RCC 7860 (cell line): ENCODE measurements around the gene ANAPC2.

Experiments used
- DNase-seq: peaks from one replicate; pipeline ENCODE4 v3.0.0-alpha.2; 2015; ENCODE audit warnings: low spot score
- FAIRE-seq: peaks from 2 replicates; lab custom pipeline; 2012; peaks lifted over from hg19 to GRCh38; lab: Jason Lieb, UNC

The ANAPC2 gene

DNA sequence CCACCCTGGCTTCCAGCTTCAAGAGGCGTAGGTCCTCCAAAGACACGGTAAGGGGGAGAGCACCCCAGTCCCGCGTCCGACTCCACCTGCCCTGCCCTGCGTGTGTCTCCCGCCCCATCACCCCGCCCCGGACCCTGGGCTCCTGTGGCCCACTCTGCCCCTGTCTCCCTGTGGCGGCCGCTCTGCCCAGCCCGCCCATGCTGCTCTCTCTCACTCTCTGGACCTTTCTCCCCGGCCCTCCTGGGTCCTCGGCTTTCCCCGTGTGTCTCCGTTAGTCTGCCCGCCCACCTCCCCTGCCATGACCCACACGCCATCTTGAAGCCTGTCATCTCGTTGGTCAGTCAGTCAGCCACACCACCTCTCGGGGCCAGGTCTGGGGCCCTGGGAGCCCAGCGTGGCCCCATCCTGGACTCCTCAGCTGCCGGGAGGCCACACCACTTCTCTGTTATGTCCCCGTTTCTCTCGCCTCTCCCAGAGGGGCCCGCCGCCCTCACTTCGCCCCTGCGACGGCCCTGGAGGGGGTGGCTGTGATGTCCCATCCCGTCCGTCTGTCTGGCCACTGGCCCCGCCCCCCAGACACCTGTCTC, 23.0 kb downstream of the ANAPC2 start:
- FAIRE-seq (no peak), DNase-seq (no peak)

DNA sequence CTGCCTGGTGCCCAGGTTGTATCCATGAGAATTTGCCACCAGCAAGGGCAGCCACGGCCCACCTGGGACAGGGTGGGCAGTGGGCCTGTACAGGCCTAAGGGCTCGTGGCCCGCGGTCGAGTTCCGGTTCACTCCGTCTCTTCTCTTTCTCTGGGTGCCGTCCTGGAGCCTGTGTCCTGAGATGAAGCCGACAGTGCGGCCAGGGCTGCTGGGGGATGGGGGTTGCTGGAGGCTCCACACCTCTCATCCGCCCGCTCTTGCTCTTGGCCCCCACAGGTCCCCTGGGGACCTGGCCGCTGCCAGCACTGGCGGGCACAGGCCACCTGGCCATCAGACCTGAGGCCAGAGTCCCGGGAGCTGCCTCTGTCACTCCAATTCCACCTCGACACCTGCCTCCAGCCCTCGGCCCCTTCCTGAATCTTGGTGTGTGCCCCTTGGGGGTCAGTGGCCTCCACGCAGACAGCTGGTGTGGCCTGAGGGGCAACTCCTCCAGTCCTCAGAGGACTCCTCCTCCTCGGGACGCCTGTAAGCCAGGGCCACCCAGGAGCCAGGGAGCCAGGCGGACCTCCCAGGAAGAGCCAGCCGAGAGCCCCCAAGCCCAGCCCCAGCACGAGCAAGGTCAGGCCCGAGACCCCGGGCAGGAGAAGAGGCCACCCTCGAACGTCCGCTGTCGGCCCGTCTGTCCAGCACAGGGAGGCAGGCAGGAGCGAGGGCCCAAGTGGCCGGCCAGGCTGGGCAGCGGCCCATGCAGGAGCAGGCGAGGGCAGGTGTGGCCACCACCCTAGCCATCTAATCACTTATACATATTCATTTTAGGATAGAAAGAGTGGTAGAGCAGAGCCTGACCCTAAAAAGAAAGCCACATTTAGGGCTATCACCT, 23.8 kb downstream of the ANAPC2 start:
- FAIRE-seq (no peak), DNase-seq (no peak)

DNA sequence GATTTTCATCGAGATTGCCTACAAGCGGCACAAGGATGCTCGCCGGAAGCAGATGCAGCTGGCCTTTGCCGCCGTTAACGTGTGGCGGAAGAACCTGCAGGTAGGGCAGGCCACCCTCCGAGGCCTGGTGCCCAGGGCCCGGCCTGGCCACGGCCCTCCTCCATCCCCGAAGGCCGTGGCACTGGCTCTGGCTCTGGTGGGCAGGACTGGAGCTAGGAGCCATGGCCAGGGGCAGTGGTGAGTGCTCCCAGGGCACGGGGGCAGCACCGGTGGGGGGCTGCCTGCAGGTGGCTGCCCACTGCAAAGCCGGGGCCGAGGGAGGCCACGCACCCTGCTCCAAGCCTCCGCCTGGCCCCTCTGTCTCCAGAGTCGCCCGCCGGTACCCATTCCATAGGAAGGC, 24.6 kb downstream of the ANAPC2 start:
- DNase-seq (no peak), FAIRE-seq (no peak)

DNA sequence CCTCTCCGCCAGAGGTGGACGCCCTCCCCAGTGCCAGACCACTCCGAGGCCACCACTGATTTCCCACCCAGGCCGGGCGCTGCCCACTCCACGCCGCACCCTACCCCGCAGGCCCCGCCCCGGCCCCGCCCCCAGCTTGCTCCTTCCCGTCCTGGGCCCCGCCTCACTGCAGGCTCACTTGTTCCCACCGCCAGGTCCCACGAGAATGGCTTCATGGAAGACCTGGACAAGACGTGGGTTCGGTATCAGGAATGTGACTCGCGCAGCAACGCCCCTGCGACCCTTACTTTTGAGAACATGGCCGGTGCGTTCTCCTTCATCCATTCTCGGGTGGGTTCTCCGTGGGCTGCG, 25.0 kb downstream of the ANAPC2 start:
- FAIRE-seq, result no peak
- no peak for DNase-seq

DNA sequence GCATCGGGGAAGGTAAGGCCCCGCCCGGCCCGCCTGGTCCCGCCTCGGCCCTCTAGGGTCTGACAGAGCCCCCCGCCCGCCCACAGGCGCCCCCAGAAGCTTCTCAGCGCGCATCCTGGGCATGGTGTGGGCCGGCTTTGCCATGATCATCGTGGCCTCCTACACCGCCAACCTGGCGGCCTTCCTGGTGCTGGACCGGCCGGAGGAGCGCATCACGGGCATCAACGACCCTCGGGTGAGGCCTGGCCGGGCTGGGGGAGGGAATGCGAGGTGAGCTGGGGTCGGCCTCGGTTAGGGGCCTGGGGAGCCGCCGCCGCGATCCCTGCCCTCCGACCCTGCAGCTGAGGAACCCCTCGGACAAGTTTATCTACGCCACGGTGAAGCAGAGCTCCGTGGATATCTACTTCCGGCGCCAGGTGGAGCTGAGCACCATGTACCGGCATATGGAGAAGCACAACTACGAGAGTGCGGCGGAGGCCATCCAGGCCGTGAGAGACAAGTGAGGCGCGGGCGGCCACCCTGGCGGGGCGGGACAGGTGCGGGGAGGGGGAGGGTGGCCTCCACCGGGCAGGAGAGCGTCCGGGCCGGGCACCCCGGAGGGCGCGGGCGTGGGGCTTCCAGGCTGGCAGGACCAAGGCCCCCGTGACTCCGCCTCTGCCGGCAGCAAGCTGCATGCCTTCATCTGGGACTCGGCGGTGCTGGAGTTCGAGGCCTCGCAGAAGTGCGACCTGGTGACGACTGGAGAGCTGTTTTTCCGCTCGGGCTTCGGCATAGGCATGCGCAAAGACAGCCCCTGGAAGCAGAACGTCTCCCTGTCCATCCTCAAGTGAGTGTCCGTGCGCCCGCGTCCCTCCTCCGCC, 25.6 kb downstream of the ANAPC2 start:
- DNase-seq (no peak), FAIRE-seq (no peak)

DNA sequence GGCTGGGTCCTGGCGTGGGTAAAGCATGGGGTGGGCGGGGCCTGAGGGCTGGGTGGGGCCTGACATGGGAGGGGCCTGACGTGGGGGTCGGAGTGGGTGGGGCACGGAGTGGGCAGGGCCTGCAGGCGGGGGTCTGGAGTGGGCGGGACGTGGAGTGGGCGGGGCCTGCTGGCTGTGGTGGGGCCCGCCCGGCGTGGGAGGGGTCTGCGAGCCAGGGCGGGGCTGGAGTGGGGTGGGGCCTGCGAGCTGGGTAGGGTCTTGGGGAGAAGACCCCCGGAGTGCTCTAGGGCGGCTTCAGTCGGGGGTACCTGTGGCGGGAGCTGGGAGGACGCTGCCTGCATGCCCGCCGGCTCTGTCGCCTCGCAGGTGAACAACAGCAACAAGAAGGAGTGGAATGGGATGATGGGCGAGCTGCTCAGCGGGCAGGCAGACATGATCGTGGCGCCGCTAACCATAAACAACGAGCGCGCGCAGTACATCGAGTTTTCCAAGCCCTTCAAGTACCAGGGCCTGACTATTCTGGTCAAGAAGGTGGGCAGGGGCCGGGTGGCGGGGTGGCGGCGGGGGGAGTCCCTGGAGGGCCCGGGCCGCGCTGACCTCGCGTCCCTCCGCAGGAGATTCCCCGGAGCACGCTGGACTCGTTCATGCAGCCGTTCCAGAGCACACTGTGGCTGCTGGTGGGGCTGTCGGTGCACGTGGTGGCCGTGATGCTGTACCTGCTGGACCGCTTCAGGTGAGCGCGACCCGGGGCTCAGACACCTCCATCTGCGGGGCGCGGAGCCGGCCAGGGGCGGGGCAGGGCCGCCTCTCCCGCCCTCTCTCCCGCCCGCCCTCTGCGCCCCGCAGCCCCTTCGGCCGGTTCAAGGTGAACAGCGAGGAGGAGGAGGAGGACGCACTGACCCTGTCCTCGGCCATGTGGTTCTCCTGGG, 26.5 kb downstream of the ANAPC2 start:
- FAIRE-seq (no peak), DNase-seq (no peak)

DNA sequence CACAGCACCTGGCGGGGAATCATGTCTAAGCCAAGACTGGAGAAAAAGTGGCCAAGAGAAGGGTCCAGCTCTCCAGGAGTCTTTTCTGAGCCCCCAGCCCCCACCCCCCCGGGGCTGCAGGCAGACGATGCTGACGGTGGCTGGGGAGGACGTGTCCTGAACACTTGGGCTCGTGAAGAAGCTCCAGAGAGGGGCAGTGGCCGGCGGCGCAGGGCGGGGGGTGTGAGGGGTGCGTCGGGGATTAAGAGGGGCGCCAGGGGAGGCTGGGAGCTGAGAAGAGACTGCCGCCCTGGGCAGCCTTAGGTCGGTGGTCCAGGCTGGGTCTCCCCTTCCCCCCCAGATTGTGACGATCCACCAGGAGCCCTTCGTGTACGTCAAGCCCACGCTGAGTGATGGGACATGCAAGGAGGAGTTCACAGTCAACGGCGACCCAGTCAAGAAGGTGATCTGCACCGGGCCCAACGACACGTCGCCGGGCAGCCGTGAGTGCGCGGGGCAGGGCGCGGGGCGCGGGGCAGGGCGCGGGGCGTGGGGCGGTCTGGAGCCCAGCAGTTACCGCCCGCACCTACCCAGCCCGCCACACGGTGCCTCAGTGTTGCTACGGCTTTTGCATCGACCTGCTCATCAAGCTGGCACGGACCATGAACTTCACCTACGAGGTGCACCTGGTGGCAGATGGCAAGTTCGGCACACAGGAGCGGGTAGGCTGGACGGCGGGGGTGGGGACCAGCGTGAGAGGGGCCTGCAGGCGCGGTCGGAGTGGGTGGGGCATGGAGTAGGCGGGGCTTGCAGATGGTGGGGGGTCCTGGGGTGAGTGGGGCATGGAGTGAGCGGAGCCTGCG, 27.4 kb downstream of the ANAPC2 start:
- DNase-seq (no peak), FAIRE-seq (no peak)

DNA sequence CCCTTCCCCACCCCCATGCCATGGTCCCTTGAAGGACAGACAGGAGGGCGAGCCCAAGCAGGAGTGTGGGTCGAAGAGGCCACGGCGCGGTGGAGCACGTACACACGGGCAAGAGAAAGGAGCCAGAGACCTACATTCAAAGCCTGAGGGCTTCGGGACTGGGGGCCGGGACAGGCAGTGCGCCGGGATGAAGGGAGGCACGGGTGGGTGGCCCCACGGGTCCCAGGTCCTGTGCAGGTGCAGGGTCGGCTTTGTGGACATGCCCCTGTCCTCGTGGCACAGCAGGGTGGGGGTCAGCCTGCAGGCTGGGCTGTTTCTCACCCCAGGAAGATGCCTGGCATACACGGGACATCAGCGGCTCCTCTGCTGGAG, 28.3 kb downstream of the ANAPC2 start:
- DNase-seq, result no peak
- FAIRE-seq, result no peak

DNA sequence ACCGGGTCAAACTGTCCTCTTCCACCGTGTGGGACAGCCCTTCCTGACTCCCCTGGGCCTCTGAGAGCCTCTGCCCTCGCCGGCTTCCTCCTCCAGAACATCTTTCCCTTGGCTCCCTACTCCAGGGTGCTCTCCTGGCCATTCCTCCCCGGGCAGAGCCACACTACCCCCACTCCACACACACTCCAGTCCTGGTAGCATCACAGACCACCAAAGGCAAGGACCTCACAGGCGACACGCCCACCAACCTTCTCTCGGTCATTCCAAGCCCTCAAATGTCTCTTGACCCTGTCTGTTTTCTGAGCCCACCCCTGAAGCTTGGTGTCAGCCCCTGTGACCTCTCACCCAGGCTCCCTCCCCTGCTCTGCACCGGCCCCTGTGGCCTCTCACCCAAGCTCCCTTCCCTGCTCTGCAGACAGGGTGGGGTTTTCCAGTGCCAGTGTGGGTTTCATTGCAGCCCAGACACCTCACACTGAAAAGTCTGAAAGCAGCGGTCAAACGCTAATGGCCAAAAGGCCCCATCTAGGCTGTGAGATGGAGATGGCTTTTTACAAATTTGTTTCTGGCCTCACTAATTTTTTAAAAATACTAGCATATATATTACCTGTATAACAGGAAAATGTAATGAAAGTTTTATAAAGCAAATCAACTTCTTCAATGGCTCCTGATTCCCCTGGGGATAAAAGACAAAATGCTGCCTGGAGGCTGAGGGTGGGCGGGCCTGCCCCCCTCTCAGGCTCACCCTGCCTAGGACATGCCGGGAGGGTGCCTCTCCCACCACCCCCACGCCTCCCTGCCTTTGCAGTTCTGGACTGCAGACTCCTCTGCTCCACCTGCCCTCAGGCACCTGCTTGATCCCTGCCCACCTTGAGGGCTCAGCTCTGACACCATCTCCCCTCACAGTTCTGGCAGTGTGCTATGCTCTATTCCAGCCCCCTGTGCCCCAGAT, 29.0 kb downstream of the ANAPC2 start:
- FAIRE-seq, result no peak
- DNase-seq, result no peak

DNA sequence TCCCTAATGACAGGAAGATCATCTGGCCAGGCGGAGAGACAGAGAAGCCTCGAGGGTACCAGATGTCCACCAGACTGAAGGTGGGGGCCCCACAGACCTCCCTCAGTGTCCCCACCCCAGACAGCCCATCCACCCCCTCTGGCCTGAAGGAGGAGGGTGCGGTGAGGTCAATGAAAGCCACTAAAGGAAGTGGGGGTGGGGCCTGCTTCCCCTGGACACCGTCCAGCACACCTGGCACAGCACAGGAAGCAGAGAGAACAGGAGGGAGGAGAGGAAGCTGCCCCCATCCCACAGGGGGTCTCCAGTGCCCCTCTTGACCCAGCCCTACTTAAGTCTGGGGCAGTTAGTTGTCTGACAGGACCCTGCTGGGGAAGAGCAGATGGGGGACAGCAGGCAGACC, 29.7 kb downstream of the ANAPC2 start:
- DNase-seq (no peak), FAIRE-seq (no peak)

DNA sequence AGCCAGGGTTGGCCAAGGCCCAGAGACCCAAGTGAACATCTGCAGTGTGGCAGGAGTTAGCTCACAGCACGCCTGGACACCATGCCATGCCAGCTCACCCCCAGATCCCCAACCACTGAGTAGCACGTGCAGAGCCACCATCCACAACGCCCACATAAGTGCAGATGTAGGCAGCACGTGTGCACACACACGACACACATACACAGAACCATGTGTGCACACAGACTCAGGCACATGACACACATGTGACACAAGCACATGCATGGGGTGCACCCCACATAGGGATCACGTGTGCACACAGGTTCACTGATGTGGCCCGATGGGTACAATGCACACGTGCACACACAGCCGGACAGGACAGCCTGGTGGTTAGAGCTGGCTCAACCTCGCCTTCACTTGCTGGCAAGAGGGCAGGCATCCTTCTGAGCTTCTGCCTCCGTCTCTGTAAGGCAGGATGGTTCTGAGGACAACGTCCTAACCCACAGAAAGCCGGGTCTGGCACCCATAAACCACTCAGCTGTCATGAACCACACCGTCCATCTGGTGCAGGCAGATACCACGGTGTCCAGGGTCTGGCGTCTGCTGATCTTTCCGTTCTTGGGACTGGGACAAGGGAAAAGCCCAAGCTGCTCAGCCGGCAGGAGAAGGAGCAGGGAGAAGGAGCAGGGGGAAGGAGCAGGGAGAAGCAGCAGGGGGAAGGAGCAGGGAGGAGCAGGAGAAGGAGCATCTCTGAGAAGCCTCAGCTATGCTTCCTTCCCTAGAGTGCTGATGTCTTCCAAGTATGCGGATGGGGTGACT, 30.5 kb downstream of the ANAPC2 start:
- DNase-seq (no peak), FAIRE-seq (no peak)

DNA sequence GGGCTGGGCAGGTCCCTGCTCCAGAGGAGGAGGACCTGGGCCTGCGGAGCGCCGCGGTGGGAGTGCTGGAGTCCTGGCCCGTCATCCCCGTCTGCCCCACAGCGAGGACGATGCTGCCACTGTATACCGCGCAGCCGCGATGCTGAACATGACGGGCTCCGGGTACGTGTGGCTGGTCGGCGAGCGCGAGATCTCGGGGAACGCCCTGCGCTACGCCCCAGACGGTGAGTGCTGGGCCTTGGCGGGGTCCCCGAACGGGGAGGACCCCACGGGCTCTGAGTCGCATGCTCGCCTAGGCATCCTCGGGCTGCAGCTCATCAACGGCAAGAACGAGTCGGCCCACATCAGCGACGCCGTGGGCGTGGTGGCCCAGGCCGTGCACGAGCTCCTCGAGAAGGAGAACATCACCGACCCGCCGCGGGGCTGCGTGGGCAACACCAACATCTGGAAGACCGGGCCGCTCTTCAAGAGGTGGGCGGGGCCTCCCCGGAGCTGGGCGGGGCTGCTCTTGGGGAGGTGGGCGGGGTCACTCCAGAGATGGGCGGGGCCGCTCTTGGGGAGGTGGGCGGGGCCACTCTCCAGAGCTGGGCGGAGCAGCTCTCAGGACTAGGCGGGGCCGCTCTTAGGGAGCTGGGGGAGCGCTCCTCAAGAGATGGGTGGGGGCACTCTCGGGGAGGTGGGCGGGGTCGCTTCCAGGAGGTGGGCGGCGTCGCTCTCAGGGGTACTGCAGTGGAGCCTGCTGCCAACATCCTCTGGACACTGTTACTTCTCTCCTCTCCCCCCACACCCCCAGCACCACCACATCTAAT, 31.6 kb downstream of the ANAPC2 start:
- no peak for FAIRE-seq
- DNase-seq, result no peak

DNA sequence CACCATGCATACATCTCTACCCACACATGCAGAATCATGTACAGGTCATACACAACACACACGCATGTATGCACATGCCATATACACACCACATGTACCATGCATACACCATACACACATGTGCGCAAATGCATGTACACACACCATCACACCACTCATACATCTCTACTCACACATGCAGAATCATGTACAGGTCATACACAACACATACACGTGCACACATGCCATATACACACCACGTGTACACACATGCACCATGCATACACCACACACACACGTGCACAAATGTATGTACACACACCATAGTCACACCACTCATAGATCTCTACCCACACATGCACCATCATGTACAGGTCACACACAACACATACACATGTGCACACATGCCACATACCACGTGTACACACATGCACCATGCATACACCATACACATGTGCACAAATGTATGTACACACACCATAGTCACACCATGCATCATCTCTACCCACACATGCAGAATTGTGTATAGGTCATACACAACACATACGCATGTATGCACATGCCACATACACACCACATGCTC, 35.4 kb downstream of the ANAPC2 start:
- no peak for FAIRE-seq
- DNase-seq, result no peak

DNA sequence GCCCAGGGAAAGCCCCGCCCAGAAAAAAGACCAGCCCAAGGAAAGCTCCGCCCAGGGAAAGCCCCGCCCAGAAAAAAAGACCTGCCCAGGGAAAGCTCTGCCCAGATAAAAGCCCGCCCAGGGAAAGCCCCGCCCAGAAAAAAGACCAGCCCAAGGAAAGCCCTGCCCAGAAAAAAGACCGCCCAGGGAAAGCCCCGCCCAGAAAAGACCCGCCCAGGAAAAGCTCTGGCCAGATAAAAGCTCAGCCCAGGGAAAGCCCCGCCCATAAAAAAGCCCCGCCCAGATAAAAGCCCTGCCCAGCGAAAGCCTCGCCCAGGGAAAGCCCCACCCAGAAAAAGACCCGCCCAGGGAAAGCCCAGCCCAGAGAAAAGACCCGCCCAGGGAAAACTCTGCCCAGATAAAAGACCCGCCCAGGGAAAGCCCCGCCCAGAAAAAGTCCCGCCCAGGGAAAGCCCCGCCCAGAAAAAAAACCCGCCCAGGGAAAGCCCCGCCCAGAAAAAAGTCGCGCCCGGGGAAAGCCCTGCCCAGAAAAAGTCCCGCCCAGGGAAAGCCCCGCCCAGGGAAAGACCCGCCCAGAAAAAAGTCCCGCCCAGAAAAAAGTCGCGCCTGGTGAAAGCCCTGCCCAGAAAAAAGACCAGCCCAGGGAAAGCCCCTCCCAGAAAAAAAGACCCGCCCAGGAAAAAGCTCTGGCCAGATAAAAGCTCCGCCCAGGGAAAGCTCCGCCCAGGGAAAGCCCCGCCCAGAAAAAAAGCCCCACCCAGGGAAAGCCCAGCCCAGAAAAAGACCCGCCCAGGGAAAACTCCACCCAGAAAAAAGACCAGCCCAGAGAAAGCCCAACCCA, 37.5 kb downstream of the ANAPC2 start:
- DNase-seq (peak; percentile 55), FAIRE-seq (no peak)

DNA sequence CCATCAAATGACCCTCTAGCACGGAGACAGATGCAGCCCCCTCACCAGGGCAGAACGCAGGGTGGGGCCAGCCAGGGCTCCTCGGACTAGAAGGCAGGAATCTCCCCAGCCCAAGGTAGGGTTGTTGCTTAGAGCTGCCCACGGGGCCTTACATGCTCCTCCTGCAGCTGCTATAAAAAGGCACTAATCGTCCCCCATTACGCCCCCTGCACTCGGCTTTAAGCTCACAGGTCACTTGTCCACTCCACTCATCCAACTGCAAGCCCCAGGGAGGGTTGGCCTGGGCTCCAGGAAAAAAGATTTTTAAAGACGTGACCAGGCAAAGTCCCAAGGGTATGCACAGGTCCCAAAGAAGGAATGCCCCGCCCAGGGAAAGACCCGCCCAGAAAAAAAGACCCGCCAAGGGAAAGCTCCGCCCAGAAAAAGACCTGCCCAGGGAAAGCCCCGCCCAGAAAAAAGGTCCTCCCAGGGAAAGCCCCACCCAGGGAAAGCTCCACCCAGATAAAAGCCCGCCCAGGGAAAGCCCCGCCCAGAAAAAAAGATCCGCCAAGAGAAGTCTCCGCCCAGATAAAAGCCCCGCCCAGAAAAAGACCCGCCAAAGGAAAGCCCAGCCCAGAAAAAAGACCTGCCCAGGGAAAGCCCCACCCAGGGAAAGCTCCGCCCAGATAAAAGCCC, 38.3 kb downstream of the ANAPC2 start:
- FAIRE-seq, result no peak
- no peak for DNase-seq
